Upper lobe of right lung (tissue), 1 donor: ENCODE measurements around the gene RELT. TPM values are rescaled to one million over a fixed set of nuclear protein-coding genes. Genes with fewer than 3 reads are reported as not detected.

Experiments
- ATAC-seq: fragments of 200-7000 bp; cut with Tn5 transposase; one replicate; pipeline ENCODE4 v1.9.1; 2020; ENCODE audit warnings: mild to moderate bottlenecking, moderate library complexity
- DNase-seq: peaks from one replicate; pipeline ENCODE4 v3.0.0-alpha.2; 2020
- H3K27ac ChIP-seq: fragments of 200-600 bp; one replicate; pipeline ENCODE4 v1.8.0; 2022
- H3K27me3 ChIP-seq: fragments of 200-600 bp; one replicate; pipeline ENCODE4 v1.8.0; 2022; ENCODE audit warnings: mild to moderate bottlenecking
- H3K36me3 ChIP-seq: fragments of 200-600 bp; one replicate; pipeline ENCODE4 v1.8.0; 2022
- H3K4me1 ChIP-seq: fragments of 200-600 bp; one replicate; pipeline ENCODE4 v1.8.0; 2022
- H3K4me3 ChIP-seq: fragments of 200-600 bp; one replicate; pipeline ENCODE4 v1.8.0; 2022; ENCODE audit warnings: mild to moderate bottlenecking
- H3K9me3 ChIP-seq: fragments of 200-600 bp; one replicate; pipeline ENCODE4 v1.8.0; 2022
- CTCF ChIP-seq: fragments of 200-600 bp; IDR thresholded peaks from one replicate; pipeline ENCODE4 v1.8.0; 2022; ENCODE audit warnings: antibody characterized with exemption
- intact Hi-C: fragments of 100-400 bp; cut with DNase I; formaldehyde crosslinking; loops from one replicate; pipeline ENCODE4 v1.11.0; 2022
- total RNA-seq: library from RNA; stranded (reverse); fragmentation: NEBNext Ultra II Directional; extraction: Animal tissue kit (Norgen Biotek cat#: 25700); gene quantifications from one replicate; pipeline ENCODE4 v1.2.1, GENCODE V29; 2021
- donor health status: DM: no; HTN: yes; CAD: no; lungs with severe emphysema.

Gene RELT
- total RNA-seq, 1 donor from 2014 or later = 11.7 TPM

- intact Hi-C loops = no loop called here
- Histone ChIP-seq H3K27ac (no peak overlapping the region), H3K4me1 (no peaks in the 10 kb centered on the region), H3K9me3 (no peaks in the 10 kb centered on the region), H3K4me3 (no peak overlapping the region), H3K27me3 (no peaks in the 10 kb centered on the region), H3K36me3 (no peaks in the 10 kb centered on the region)
- no peak for TF ChIP-seq CTCF
- ATAC-seq (no peak), DNase-seq (no peak)
These were observed 69.8 kb downstream of the RELT start for GRCh38 chr11:73445980-73446379.

GRCh38 chr11:73446766-73447165 lies 70.6 kb downstream of the RELT start:
- Histone ChIP-seq H3K27ac (no peak overlapping the region), H3K4me1 (no peaks in the 10 kb centered on the region), H3K36me3 (no peaks in the 10 kb centered on the region), H3K27me3 (no peaks in the 10 kb centered on the region), H3K9me3 (no peaks in the 10 kb centered on the region), H3K4me3 (no peak overlapping the region)
- DNase-seq (no peak), ATAC-seq (no peak)
- TF ChIP-seq CTCF = no peak
- intact Hi-C loops = no loop called here

Other genes with a start within 250 kb of the RELT start
- 71.2 TPM for gene FCHSD2, start 234.1 kb upstream of the RELT start, total RNA-seq
- gene P2RY2, start 158.1 kb upstream of the RELT start, total RNA-seq = 7.4 TPM
- gene P2RY6, start 104.1 kb upstream of the RELT start, total RNA-seq = 3.2 TPM
- gene ARHGEF17, start 68.1 kb upstream of the RELT start, total RNA-seq = 74.5 TPM
- gene FAM168A, start 221.7 kb downstream of the RELT start, total RNA-seq = 30.7 TPM